Loucy (cell line): ENCODE results near the gene HNF1B.

Experiments
- H2AFZ ChIP-seq: fragments of 200-600 bp; sonication (generic); 2 replicates; pipeline ENCODE4 v1.6.0; 2016; ENCODE audit warnings: antibody characterized with exemption, mild to moderate bottlenecking, low read length, moderate library complexity
- H3F3A ChIP-seq: fragments of 200-600 bp; 2 replicates; pipeline ENCODE4 v1.6.0; 2016; ENCODE audit warnings: antibody characterized with exemption, low read depth, mild to moderate bottlenecking
- H3K27me3 ChIP-seq: fragments of 200-600 bp; sonication (generic); 2 replicates; pipeline ENCODE4 v1.6.1; 2014; ENCODE audit warnings: low read length, mild to moderate bottlenecking; ENCODE audit not compliant: insufficient read depth, poor library complexity, severe bottlenecking
- H3K36me3 ChIP-seq: fragments of 200-600 bp; sonication (generic); 2 replicates; pipeline ENCODE4 v1.6.1; 2016; ENCODE audit warnings: low read length; ENCODE audit not compliant: insufficient read depth
- H3K4me1 ChIP-seq: fragments of 200-600 bp; sonication (generic); 2 replicates; pipeline ENCODE4 v1.5.1; 2014; ENCODE audit warnings: low read length, mild to moderate bottlenecking; ENCODE audit not compliant: insufficient read depth, poor library complexity, severe bottlenecking
- H3K4me2 ChIP-seq: fragments of 200-600 bp; sonication (generic); 2 replicates; pipeline ENCODE4 v1.6.0; 2014; ENCODE audit warnings: antibody characterized with exemption, low read length, low read depth, mild to moderate bottlenecking; ENCODE audit not compliant: poor library complexity, severe bottlenecking
- H3K4me3 ChIP-seq: fragments of 200-600 bp; sonication (generic); 2 replicates; pipeline ENCODE4 v1.5.1; 2014; ENCODE audit warnings: low read length, mild to moderate bottlenecking, mixed read lengths; ENCODE audit not compliant: poor library complexity, severe bottlenecking
- H3K79me2 ChIP-seq: fragments of 200-600 bp; sonication (generic); 2 replicates; pipeline ENCODE4 v1.6.1; 2014; ENCODE audit warnings: low read length; ENCODE audit not compliant: insufficient read depth
- H3K9ac ChIP-seq: fragments of 200-600 bp; sonication (generic); 2 replicates; pipeline ENCODE4 v1.6.0; 2014; ENCODE audit warnings: mild to moderate bottlenecking, low read depth, low read length, moderate library complexity; ENCODE audit not compliant: poor library complexity, severe bottlenecking
- H3K9me2 ChIP-seq: fragments of 200-600 bp; sonication (generic); replicated peaks from 2 replicates; pipeline ENCODE4 v1.6.1; 2016; ENCODE audit warnings: low read depth, low read length, mixed read lengths
- H3K9me3 ChIP-seq: fragments of 200-600 bp; sonication (generic); 2 replicates; pipeline ENCODE4 v1.6.1; 2014; ENCODE audit warnings: mild to moderate bottlenecking, antibody characterized with exemption, low read length, low read depth; ENCODE audit not compliant: insufficient read depth
- H4K20me1 ChIP-seq: fragments of 200-600 bp; sonication (generic); 2 replicates; pipeline ENCODE4 v1.6.0; 2014; ENCODE audit warnings: antibody characterized with exemption, low read length, mild to moderate bottlenecking; ENCODE audit not compliant: insufficient read depth, poor library complexity, severe bottlenecking
- CTCF ChIP-seq: fragments of 200-600 bp; sonication (generic); conservative IDR thresholded peaks from 2 replicates; pipeline ENCODE4 v1.5.1; 2014; ENCODE audit warnings: mild to moderate bottlenecking, antibody characterized with exemption, low read length
- EZH2phosphoT487 ChIP-seq: fragments of 200-600 bp; IDR thresholded peaks from 2 replicates; pipeline ENCODE4 v1.6.1; 2018; ENCODE audit warnings: antibody characterized with exemption, mild to moderate bottlenecking, moderate library complexity, borderline replicate concordance

HNF1B gene

GRCh38 chr17:37711113-37711512 lies 33.7 kb downstream of the HNF1B start:
- no peaks in the 10 kb centered on the region for H3K9me3 ChIP-seq
- H3K27me3 ChIP-seq: no peaks in the 10 kb centered on the region
- no peak overlapping the region for H3K9ac ChIP-seq
- H2AFZ ChIP-seq: no peak overlapping the region
- H3K4me3 ChIP-seq: no peak overlapping the region
- H3K4me1 ChIP-seq: no peaks in the 10 kb centered on the region
- H3K4me2 ChIP-seq: no peak overlapping the region
- no peaks in the 10 kb centered on the region for H3K9me2 ChIP-seq
- no peaks in the 10 kb centered on the region for H3F3A ChIP-seq
- H4K20me1 ChIP-seq: no peaks in the 10 kb centered on the region
- TF ChIP-seq CTCF: no peak
- TF ChIP-seq EZH2phosphoT487: no peak
- no peaks in the 10 kb centered on the region for H3K79me2 ChIP-seq
- no peaks in the 10 kb centered on the region for H3K36me3 ChIP-seq

- Histone ChIP-seq H3K9ac (no peak overlapping the region), H3K4me1 (no peaks in the 10 kb centered on the region), H3K9me2 (no peaks in the 10 kb centered on the region), H3K79me2 (no peaks in the 10 kb centered on the region), H3F3A (no peaks in the 10 kb centered on the region), H3K4me3 (no peak overlapping the region), H2AFZ (no peak overlapping the region), H3K36me3 (no peaks in the 10 kb centered on the region), H3K27me3 (no peaks in the 10 kb centered on the region), H3K9me3 (no peaks in the 10 kb centered on the region), H3K4me2 (no peak overlapping the region), H4K20me1 (no peaks in the 10 kb centered on the region)
- TF ChIP-seq CTCF (no peak), EZH2phosphoT487 (no peak)
These were observed 34.4 kb downstream of the HNF1B start for GRCh38 chr17:37710344-37710886.

- Histone ChIP-seq H3K36me3 (no peaks in the 10 kb centered on the region), H3K4me3 (no peak overlapping the region), H2AFZ (no peak overlapping the region), H4K20me1 (no peaks in the 10 kb centered on the region), H3F3A (no peaks in the 10 kb centered on the region), H3K9me3 (no peaks in the 10 kb centered on the region), H3K4me2 (no peak overlapping the region), H3K79me2 (no peaks in the 10 kb centered on the region), H3K27me3 (no peaks in the 10 kb centered on the region), H3K9me2 (no peaks in the 10 kb centered on the region), H3K9ac (no peak overlapping the region), H3K4me1 (no peaks in the 10 kb centered on the region)
- no peak for TF ChIP-seq EZH2phosphoT487
- no peak for TF ChIP-seq CTCF
These were observed 36.1 kb downstream of the HNF1B start for GRCh38 chr17:37708616-37709212.
